ENCODE data around the gene MS4A10.

- TF ChIP-seq MAX (IDR thresholded peaks at IDR 0.05) (no peak), KDM1A (IDR thresholded peaks at IDR 0.05; ENCODE audit: borderline replicate concordance, low read length) (no peak), RNF2 (IDR thresholded peaks at IDR 0.05; ENCODE audit: borderline replicate concordance, low read depth, low read length, missing control alignments, poor library complexity, severe bottlenecking) (no peak), EP300 (IDR thresholded peaks at IDR 0.05; ENCODE audit: borderline replicate concordance in 1 of 2, low read depth in 2 of 2, low read length in 2 of 2) (no peak), CTCF (IDR thresholded peaks at IDR 0.05; ENCODE audit: control extremely low read depth in 1 of 3, insufficient read depth in 1 of 3, low read depth in 1 of 3, low read length in 3 of 3) (no peak), SP4 (IDR thresholded peaks at IDR 0.05; ENCODE audit: low read length) (no peak), ASH2L (IDR thresholded peaks at IDR 0.05; ENCODE audit: low read length) (no peak), RAD21 (IDR thresholded peaks at IDR 0.05 in 1 of 2, conservative IDR thresholded peaks at IDR 0.05 in 1 of 2; ENCODE audit: low read depth in 2 of 2, low read length in 2 of 2) (no peak), POLR2A (IDR thresholded peaks at IDR 0.05; ENCODE audit: control extremely low read depth in 1 of 2, low read depth in 2 of 2, low read length in 2 of 2) (no peak), GABPA (IDR thresholded peaks at IDR 0.05; ENCODE audit: borderline replicate concordance, insufficient read depth, low read length) (no peak)
These were observed at the start of gene MS4A10 for GRCh38 chr11:60785136-60785535.

Measured in H1 (cell line).